ENCODE measurements around the gene SLC19A2.

SLC19A2 gene

DNA sequence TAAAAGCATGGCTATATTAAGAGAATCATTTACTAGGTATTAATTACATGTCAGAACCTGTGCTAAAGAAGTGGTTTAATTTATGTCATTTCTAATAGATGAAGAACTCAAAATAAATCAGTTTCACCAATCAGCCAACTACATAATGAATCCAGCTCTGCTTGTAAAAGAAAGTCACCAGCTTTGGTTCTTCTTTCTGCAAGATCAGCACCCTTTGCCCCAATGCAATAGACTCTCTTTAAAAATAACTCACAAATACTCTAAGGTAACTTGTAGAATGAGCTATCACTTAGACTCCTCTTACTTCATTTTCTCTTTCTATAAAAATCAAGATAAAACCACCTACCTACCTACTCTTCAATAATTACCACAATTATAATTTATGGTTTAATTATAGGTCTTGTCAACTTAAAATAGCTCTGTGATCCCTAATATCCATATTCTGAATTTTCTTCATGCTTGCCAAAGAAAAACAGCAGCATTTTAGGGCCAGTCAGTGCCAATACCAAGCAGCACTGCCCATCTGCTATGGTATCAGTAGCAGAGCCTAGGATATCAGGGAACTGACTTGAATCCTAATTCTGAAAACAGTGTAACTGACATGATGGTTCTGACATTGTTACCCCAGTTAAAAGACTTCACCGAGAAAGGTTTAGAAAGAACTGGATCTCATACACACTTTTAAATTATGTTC is 11.3 kb downstream of the SLC19A2 start:
- DNase-seq, result no peak

DNA sequence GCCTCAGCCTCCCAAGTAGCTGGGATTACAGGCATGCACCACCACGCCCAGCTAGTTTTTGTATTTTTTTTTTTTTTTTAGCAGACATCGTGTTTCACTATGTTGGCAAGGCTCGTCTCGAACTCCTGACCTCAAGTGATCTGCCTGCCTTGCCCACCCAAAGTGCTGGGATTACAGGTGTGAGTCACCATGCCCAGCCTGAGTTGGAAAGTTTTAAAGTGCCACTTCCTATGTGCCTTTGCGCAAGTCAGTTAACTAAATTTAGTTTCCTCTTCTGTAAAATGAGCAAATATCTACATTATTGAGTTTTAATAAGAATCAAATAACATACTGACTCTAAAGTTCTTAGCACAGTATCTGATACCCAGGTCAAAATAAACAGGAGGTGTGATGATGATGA is 12.4 kb downstream of the SLC19A2 start:
- DNase-seq, result no peak

DNA sequence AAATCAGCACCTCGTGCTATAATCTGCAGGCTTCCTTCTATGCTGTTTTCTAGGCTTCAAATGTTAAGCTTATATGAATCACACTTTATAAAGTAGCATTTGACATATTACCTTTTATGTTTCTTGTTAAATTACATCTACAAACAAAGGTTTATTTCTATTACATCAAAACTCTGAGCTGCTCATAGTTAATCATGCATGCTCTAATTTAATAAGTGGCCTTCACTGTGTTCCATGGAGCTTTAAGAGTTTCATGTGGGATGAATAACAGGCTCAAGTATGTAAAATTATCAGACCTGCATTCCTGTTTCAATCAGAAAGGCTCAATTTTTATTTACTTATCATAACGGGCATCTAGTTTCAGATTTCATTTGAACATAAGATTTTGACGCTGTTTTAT is 13.0 kb downstream of the SLC19A2 start:
- DNase-seq, result no peak

DNA sequence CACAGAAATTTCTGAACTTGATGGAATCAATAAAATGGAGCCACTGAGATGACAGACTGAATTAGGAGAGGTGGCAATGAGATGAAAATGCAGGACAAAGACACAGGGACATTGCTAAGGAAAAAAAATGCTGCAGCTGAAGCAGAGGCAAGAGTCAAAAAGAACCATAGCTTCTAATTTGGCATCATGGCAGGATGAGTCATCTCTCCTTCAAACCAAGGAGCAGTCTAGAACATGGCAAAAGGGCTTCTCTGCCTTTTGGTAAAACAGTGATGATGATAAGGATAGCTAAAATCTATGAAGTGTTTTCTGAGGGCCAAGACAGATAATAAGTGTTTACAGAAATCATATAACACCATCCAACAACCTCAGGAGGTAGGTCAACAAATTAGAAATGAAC is 16.8 kb downstream of the SLC19A2 start:
- DNase-seq, result no peak

DNA sequence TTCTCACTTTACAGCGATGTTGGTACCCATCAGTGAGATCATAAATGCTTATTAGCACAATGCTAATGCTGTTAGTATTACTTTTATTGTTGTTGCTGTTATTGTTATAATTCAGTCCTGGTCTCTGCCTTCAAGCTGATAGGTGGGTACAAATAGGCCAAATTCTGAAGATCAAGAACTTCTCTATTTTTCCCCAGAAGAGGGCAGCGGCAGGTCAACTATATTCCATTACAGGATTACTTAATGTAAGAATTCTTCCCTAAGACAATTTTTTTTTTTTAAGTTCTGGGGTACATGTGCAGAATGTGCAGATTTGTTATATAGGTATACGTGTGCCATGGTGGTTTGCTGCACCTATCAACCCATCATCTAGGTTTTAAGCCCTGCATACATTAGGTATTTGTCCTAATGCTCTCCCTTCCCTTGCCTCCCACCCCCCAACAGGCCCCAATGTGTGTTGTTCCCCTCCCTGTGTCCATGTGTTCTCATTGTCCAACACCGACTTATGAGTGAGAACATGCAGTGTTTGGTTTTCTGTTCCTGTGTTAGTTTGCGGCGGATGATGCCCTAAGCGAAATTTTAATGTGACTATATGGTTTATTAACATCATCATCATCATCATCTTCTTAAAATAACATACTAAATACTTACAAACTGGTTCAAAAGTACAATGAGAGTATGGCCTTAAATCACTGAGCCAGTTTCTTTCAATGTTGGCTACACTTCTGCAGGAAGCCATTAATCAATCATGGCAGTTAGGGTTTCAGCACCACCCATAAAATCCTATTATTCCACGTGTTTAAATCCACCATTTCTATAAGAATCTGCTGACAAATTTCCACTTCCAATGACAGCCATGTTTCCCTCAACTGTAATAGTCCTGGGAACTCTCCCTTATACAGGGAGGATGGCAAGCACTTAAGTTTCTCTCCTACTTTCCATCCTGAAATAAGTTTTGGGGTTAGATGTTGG is 19.2 kb downstream of the SLC19A2 start:
- DNase-seq, result peak; percentile 46

DNA sequence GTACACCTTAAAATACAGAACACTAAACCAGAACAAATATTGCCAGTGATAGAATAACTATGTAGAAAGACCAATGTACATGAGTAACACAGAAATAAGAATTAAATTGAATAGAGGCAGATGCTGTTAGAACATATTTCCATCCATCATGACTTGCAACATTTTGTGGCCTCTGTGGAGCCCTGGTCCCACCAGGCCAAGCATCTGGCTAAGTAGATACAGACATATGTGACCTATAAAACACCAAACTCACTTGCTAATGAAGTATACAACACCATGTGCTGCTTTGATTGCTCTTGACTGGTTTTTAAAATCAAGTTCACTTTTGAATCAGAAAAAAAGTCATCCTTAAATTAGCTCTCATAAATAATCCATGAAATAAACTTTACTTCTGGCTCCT is 20.5 kb downstream of the SLC19A2 start:
- DNase-seq, result no peak

DNA sequence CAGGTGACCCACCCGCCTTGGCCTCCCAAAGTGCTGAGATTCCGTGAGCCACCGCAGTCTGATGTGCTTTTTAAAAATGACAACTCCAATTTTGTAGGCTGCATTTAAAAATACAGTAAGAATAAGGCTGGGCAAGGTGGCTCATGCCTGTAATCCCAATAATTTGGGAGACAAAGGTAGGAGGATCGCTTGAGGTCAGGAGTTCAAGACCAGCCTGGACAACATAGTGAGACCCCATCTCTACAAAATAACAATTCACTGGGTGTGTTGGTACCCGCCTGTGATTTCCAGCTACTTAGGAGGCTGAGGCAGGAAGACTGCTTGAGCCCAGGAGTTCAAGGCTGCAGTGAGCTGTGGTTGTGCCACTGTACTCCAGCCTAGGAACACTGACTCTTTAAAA is 23.4 kb downstream of the SLC19A2 start:
- DNase-seq, result no peak

DNA sequence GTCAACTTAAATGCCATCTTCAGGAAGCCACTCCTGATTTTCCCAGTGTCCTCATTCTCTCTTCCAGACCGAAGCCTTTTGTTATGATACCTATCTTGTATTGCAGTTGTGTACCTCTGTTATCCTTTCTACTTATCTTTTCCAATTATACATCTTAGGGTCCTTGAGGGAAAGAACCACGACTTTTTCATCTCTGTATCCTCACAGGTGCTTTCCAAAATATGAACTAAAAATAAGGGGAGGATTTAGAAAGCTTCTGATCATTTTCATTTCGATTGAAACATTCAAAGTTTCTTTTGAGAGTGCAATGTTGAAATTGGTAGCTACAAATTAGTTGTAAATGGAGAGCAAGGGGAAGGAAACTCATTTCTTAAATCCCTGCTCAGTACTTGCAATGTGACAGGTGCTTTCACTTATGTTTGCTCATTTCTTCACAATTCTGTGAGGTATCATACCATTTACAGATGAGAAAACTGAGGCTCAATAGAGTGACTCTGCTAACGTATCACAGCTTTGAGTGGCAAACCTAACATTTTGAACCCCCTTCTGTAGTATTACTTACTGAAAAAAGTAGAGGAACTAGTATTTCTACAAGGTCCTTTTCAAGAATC is 24.2 kb downstream of the SLC19A2 start:
- DNase-seq, result no peak

DNA sequence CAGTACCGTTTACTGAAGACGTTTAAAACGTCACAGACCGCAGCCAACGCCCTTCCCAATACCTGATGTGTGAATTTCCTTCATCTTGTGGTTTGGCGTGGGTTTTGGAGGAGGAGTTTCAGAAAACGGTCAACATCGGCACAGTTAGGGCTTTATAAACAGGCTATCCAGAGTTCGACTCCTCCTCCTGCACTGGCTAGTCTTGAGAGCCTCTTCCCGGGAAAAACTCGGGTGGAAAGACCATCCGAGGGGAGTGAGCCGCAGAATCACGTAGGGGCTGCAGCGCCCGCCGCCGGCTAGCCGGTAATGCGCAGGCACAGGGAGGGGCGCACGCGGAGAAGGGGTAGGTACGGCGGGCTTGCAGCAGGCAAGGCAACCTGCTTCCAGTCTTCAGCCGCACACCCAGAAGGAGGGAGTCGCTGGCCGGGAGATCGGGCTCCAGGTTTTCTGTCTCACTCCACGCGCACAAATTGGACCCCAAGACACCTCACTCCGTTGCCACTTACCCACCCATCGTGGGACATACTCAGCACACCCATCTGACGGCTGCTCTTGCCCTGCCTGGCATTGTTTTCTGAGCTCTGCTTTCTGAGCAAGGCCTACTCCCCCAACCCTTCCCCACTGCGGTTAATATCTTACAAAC is 25.4 kb downstream of the SLC19A2 start:
- DNase-seq, result no peak

DNA sequence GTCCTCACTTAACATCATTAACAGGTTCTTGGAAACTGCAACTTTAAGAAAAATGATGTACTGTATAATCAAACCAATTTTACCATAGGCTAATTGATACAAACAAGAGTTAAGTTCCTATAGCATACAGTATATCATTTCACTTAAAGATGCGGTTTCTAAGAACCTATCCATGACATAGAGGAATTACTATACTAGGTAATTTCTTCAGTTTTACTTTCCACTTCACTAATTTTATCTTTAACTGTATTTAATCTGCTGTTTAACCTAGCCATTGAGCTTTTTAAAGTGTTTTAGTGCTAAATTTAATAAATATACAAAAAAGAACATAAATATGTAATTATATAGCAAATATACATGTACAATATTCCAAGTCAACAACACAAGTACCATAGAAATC is 28.3 kb downstream of the SLC19A2 start:
- DNase-seq, result no peak

DNA sequence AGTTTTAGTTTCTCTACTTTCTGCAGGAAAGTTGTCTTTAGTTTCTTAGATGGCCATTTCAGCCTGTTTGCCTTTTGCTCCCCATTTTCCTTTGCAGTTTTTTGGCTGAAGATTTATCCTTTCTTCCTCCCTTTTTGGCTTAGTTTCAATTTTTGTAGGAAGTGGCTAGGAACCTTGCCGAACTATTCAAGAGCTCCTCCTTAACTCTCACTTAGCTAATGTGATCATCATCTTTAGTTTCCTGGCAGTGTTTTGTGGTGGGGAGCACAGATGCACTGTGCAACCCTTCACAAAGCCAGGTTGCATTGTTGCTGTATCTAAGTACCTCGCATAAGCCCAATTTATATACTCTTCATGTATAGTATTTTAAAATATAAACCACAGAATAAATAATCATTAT is 29.7 kb downstream of the SLC19A2 start:
- no peak for DNase-seq

DNA sequence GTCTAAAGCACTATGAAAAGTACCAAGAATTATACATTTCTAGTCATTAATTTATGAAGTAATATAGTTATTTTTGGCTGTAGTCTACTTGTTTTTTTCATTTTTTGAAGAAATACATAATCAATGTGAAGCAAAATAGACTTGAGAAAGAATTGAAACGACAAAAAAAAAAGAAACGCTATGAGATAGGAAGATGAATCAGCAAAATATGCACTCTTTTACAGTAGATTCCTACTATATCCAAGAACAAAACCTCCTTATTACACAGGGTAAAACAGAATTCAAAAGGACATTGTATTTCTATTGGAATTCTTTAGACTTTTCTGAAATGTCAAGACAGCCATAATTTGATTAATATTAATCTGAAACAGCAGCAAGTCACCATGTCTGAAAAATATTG is 32.8 kb downstream of the SLC19A2 start:
- DNase-seq, result no peak

DNA sequence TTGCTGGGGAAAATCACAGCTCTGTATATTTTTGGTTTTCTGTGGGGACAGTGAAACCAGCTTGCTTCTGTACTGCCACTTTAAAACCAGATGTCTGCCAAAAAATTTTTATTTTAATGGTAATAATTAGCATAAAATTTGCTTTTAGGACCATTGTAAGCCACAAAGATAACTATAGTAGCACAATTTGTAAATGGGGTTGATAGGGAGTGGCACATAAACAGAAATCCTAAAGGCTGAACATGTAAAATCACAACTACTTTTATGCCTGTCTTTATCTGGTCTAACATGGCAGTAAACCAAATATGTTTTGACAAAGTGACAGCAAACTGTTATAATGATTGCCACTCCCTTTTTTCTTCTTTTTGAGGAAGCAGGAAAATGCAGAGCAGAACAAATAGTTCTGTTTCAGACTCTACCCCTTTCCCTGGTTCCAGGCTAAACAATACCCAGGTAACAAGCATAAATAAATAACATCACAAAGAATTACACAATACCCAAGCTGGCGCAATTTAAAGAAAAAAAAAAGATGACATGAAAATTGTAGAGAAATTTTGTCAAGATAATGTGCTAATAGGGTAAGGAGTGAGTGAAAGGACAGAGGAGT is 34.4 kb downstream of the SLC19A2 start:
- no peak for DNase-seq

DNA sequence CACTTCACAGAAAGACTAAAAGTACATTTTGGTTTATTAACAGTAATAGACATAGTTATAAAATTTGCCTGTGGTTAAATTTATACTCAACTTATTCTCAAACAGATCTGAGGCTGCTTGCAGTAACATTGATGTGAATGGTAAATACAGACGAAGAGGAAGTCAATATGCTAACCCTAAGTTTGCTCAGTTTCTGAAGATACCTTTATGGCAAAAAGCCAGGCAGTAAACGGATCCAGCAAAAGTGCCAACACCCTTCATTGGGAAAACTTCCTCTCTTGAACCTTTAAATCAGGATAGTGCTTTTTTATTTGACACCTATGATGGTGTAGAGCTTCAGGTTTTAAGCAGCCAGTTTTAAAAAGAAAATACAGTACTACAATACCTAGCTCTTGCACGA is 41.8 kb downstream of the SLC19A2 start:
- no peak for DNase-seq

DNA sequence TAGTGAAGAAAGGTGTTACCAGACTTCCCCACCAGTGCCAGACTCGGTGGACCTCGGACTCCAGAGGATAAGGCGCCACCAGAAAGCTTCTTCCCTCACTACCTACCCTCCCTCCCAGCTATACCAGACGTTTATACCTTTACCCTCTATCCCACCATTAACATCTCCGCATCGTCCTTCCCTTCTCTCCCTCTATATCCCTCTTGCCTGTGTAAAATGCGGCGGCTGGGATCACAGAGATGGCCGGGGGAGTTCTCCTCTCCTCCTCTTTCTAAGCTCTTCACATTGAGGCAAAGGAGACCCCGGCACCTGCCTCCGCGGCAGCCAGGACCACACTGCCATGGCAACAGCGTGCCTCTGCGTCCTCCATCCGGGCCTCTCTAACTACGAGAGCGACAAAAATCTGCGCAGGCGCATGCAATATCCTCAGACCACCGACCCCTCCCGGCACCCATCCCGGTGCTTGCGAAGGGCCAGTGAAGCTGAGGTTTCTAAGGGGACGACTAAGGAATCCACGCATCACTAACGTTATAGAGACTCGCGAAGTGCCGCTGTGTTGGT is 58.6 kb downstream of the SLC19A2 start, which contains the start of gene CCDC181:
Gene CCDC181 (minus strand): TSS at position 394 of the 561 bp plus-strand sequence. CDS start 2,547 bp downstream, outside the sequence.
- peak; percentile 78 for DNase-seq

DNA sequence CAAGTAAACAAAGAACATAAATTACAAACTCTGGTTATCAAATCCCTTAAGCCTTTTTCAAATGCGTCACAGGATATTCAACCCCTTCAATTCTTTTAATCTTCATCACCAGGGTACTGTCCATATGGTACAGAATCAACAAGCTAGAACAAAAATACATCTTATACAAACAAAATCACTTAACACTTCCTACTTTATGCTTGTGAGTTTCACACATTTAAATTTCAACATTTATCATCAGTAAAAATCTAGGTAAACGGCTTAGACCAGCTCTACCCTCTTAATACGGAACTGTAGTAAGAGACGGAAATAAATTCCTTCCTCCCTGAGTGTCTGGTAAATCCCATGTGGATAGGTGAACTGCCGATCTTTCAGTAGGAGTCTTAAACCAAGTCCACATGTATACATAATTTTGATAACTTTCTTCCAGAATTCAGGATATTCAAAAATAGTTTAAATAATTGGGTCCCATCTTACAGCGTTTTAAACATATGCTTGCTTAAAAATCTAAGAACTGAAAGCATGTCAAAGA is 59.5 kb downstream of the SLC19A2 start:
- DNase-seq, result no peak

DNA sequence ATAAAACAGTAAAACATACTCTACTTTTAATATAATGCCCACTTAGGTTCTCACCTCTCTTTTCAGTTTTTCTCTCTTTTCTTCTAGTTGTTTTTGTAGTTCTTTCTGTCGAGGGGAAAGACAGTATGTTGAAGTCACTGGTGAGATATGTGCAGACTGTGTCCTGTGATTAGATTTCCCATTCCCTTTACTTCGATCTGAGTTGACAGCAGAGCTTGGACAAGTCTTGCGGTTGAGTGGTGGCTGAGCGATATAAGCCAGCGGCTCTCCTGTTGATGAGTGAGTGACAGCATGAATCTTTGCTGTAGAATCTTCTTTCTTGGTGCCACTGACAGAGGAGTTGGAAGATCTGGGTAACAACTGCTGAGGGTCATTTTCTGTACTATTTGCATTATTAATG is 64.4 kb downstream of the SLC19A2 start:
- no peak for DNase-seq

DNA sequence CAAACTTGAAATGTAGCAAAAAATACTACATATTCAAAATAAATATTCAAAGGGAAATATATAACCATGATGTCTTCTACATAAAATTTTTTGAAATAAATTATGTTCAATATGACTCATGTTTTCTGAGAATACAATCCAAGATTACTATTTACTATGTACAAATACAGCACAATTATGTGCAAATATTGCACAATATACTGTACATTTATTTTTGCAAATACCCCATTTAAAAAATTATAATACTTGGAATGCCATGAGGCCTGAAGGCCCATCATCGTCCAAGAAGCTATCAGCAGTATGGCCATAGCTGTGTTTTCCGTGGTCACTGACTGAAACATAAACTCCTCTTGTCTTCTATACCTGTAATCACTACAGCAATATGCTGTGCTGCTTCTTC is 70.8 kb downstream of the SLC19A2 start:
- DNase-seq, result no peak
